HG02981 (cell line): Measurements from ENCODE around the gene C20orf141.
"Not testable (repeated sequence)": the region's sequence is repeated elsewhere in the genome, so short reads cannot be mapped to it uniquely, and the experiment has no call there.

ENCODE experiments used
- ATAC-seq: cut with Tn5 transposase; IDR thresholded peaks from one replicate; pipeline ENCODE4 v1.9.1; 2021; ENCODE audit warnings: mild to moderate bottlenecking, moderate library complexity; ENCODE audit not compliant: unreplicated experiment

Gene C20orf141

DNA sequence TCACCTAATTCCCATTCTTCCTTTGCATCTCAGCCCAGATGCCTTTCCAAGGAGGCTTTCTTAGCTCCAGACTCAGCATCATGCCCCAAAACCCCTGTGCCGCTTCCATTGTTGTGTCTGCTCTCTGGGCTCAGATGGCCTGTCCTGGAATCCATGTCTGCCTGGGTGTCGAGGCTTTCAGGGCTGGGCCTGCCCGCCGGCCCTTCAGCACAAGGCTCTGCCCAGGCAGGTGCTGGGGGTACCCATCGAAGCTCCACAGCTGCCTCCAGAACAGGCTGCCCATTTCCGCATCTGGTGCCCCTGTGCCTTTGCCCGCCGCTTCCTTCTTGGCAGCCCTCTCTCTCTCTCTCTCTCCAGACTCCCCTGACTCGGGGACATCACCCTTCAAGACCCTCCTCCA is 15.5 kb upstream of the C20orf141 start:
- no peak for ATAC-seq

DNA sequence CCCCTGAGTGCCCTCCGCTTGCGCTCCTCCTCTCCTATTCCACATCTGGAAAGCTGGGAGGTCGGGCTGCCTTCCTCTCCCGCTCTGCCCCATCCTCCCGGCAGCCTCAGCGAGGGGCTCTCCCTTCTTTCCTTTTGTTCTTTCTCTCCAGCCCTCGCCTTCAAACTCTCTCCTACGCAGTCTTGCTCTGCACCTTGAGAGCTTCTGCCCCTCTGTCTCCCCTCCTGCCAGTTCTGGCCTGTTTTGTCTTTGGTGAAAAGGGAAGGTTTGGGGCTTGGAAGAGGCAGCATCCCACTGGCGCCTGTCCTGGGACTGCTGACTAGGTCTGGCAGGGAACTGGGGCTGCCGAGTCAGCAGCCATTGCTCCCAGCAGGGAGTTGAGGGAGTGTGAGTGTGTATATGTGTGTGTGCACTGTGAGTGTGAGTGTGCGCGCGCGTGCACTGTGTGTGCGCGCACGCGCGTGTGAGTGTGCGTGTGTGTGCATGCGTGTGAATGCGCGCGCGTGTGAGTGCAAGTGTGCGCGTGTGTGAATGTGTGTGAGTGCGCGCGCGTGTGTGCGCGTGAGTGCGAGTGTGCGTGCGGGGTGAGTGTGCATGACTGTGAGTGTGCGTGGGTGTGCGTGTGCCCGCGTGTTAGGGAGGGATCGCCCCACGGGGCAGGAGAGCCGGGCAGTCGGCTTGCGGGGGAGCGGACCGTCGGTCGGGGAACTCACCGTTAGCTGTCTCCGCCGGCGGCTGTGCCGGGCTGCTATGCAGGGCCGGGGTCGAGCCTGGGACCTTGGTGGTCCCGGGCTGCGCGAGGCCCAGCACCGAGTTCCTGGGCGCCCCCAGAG is 14.9 kb upstream of the C20orf141 start:
- ATAC-seq = peak; percentile 6

DNA sequence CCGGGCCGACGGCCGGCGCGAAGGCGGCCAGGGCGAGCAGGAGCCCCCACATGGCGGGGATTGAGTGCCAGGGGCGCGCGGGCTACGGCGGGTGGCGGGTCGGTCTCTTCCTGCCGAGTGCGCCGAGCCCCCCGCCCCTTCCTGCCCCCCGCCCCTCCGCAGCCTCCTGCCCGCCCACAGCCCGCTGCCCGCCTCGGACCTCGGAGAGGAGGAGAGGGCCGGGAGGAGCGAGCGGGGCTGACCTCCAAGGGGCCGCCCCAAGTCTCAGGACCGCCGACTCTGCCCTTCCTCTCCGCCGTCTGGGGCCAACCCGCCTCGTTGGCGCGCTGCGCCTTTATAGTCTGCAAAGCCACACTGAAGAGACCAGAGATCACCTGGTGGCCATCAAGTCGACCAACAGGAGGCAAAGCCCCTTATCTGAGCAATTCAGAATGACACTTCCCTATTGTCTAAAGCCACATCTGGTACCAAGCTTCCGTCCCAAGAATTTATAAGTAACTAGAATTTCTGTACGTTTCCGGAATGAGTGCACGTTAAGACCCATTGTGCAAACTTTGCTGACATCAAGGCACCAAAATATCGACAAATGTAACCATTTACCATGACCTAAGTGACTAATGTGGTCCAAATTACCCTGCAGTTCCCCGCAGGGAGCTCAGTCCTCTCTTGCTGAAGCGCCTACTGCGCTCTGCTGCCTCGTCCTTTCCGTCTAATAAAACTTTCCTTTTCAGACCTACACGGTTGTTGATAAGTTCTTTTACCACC is 14.1 kb upstream of the C20orf141 start, which contains the start of gene CPXM1:
Gene CPXM1 (minus strand): TSS at position 107 of the 765 bp plus-strand sequence. CDS start 55 bp downstream, at position 52.
- peak; percentile 75 for ATAC-seq

GRCh38 chr20:2801286-2801728 is 13.5 kb upstream of the C20orf141 start:
- ATAC-seq = no peak

DNA sequence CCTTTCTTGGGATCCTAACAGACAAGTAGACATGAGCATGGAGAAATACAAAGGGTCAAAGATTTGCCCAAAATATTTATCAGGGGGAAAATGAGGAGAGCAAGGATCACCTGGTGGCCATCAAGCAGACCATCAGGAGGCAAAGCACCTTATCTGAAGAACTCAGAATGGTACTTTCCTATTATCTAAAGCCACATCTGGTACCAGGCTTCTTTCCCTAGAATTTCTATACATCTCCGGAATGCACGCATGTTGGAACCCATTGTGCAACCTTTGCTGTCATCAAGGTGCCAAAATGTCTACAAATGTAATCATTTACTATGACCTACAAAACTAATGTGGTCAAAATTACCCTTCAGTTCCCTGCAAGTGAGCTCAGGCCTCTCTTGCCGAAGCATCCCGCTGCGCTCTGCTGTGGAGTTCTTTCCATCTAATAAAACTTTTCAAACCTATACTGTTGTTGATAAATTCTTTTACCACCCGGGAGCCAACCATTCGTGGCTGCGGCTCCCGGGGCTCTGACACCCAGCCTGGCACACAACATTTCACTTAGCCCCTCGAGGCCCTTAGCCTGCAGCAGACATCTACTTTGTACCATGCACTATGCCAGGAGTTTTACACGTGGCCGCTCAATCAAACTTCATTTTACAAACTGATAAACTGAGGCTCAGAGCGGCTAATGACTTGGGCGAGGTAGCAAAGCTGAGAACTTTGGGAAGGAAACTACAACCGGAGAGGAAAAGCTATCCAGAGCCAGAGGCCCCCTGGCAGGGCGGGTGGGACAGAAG is 10.6 kb upstream of the C20orf141 start:
- no peak for ATAC-seq

DNA sequence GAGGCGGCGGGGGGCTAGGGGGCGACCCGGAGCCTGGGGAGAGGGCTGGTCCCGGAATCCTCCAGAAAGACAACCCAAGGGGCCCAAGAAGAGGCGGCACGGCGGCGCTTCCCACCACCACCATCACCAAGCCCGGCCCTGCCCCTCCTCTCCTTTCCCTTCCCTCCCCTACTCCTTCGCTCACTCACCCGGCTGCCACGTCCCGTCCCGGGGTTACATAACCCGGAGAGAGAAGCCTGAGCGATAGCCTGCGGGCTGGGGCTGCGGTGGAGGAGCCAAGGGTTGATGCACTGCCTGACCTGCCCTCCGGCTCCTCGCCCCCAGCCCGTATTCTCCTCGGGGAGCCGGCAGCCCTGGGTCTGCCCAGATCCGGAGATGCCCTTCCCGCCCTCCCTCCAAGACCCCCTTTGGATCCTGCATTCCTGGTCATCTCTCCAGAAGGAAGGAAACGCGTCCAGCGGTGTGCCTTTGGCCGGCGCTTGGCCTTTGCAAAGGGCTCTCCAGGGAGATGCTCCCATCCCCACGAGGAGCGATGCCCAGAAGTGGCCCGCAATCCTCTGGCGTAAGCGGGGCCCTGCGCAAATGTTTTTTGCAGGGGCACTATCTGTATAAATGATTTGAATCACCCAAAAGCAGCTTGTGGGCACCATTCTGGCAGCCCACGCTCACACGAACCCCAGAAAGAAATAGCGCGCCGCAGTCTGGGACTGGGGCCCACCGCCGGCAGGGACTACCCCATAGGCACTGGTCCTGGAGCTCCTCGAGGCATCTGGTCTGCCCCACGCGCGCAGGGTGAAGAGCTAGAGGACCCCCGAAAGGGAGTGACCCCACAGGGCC is 9.7 kb upstream of the C20orf141 start:
- ATAC-seq = no peak

DNA sequence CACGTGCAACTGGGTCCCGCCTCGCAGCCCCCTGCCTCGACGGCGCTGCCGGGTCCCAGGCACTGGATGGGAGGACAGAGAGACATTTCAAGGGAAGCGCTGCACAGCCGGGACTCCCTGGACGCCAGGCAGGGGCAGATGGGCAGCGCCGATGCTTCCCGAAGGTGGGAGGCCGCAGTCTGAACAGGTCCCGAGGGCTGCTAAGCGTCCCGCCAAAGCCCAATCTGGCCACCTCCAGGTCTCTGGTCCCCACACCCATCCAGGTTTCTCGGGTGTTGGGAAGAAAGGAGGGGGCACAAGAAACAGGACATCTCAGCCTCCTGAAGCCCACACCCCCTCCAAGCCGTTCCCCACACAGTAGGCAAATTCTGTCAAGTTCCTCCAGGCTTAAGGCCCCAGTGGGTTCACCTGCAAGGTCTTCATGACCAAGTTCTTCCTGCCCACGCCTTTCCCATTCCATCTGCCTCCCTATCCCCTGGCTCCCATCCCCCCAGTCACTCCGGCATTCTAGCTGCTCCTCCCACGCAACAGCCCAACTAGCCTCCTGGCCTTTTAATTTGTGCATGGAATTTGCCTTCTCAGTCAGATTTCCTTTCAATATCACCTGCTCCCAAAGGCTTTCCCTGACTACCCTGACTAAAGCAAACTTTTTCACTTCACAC is 9.0 kb upstream of the C20orf141 start:
- no peak for ATAC-seq

GRCh38 chr20:2806351-2806701 is 8.5 kb upstream of the C20orf141 start:
- ATAC-seq = no peak

DNA sequence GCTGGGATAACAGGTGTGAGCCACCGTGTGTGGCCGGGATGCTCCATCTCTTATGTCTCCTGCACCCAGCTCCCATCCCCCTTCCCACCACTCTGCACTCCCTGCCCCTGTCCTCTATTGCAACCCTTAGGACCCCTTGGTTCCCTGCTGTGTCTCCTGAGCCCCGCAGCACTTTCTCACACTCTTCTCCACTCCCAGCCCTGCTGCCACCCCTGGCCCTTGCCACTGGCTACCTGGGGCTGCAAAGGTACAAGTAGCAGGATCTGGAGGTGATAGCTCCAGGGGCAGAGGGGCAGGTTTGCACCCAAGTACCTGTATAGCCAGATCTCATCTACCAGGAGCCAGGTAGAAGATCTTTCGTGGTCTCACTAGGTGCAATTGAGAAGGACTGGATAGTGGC is 7.8 kb upstream of the C20orf141 start:
- no peak for ATAC-seq

GRCh38 chr20:2807929-2808328 is 6.9 kb upstream of the C20orf141 start:
- ATAC-seq = not testable (repeated sequence)

DNA sequence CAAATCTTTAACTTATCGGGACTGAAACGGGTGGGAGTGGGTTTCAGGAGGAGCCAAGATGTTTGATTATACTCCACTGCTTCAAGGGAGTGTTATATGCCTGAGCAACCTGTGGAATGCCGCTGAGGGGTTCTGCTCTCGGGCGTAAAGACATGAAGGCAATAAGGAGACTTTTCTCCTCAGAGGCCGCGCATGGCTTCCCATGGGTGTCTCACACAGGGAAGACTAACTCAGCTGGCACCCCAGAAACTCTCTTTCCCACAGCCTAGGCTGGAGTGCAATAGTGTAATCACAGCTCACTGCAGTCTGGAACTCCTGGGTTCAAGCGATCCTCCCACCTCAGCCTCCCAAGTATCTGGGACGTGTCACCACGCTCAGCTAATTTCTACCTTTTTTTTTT is 5.1 kb upstream of the C20orf141 start:
- ATAC-seq = no peak

DNA sequence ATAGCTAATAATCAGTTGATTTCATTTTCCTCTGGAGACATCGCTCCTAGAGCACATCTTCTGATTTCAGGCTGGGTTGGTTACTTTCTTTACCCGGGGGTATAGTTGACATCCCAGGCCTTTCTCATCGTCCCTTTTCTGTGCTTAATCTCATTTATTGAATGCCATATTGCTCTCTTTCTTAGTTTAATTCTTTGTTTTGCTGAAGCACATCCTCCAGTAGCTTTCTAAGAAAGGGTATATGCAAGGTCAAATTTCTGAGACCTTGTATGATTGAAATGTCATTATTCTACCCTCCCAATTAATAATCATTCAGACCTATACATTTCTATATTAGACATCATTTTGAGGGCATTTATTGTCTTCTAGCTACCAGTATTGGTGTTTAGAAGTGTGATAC is 2.6 kb upstream of the C20orf141 start:
- ATAC-seq = no peak

GRCh38 chr20:2814076-2814475 is 711 bp upstream of the C20orf141 start:
- no peak for ATAC-seq

DNA sequence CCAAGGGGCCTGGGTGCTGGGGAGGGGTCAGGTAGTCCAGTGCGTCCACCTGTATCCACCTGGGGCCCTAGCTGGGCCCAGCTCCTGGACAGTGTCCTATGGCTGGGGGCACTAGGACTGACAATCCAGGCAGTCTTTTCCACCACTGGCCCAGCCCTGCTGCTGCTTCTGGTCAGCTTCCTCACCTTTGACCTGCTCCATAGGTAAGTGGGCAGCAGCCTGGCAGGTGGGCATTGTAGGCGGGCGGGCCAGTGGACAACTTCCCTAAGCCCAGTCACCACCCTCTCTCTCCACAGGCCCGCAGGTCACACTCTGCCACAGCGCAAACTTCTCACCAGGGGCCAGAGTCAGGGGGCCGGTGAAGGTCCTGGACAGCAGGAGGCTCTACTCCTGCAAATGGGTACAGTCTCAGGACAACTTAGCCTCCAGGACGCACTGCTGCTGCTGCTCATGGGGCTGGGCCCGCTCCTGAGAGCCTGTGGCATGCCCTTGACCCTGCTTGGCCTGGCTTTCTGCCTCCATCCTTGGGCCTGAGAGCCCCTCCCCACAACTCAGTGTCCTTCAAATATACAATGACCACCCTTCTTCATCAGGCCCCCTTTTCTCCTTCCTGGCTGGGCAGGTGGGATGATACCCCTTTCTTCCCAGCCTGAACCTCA is 584 bp downstream of the C20orf141 start:
- ATAC-seq = no peak

DNA sequence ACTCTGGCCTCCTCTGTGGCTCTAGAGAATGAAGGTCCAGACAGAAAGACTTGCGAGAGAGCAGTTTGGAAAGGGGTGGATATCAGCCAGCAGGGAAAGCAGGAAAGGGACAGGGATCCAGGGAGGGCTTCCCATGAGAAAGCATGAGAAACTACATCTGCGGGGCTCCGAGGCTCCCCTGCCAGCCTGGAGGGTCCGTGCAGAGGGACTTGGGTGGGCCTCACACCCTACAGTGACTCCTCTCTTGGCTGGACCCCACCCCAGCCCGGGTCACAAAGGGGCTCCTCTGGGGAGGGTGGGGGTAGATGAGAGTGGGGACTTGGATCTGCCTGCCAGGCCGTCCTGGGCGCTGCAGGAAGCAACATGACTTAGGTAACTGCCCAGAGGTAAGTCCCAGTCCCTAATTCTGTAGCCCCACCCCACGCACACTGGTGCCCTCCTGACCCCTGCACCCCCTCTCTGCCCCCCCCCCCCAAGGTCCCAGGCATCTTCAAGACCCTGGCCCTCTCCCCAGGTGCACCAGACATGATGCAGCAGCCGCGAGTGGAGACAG is 1.3 kb downstream of the C20orf141 start, which contains the start of gene TMEM239:
Gene TMEM239 (plus strand): TSS at position 335 of the 553 bp plus-strand sequence. CDS start 191 bp downstream, at position 526.
- no peak for ATAC-seq

DNA sequence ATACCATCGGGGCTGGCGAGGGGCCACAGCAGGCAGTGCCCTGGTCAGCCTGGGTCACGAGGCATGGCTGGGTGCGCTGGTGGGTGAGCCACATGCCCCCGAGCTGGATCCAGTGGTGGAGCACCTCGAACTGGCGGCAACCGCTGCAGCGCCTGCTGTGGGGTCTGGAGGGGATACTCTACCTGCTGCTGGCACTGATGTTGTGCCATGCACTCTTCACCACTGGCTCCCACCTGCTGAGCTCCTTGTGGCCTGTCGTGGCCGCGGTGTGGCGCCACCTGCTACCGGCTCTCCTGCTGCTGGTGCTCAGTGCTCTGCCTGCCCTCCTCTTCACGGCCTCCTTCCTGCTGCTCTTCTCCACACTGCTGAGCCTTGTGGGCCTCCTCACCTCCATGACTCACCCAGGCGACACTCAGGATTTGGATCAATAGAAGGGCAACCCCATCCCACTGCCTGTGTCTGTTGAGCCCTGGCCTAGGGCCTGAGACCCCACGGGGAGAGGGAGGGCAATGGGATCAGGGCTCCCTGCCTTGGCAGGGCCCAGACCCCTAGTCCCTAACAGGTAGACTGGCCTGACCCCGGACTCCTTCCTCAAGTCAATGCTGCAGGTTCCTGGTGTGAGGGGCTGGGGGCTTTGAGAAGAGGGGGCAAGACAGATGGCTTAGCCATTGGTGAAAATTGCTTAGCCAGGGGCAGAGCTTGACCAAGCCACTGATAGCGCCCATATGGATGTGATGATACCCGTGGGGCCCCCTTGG is 2.0 kb downstream of the C20orf141 start:
- no peak for ATAC-seq

DNA sequence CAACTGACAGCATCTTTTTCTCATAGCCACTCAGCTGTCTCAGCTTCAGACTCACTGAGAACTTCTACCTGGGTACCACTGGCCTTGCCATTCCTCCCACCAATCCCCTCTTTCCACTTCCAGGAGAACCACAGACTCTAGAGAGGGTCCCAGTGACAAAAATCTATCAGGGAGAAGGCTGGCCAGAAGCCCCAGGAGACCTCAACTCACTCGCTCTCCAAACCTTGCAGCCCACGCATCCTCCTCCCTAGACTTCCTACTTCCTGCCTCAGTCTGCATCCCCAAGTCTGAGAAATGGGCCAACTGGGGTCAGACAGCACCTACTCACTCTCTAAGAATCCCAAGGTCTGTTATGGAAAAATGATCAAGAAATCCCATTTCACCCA is 2.5 kb downstream of the C20orf141 start:
- ATAC-seq = no peak

GRCh38 chr20:2817891-2818595 is 3.3 kb downstream of the C20orf141 start:
- ATAC-seq = no peak
